Rectal smooth muscle tissue (tissue), 1 donor: Measurements from ENCODE around the gene HFE.

Experiments
- H3K27ac ChIP-seq: one replicate; pipeline ENCODE4 v1.7.0; 2013; ENCODE audit warnings: low read depth, low read length, inconsistent platforms
- H3K27me3 ChIP-seq: one replicate; pipeline ENCODE4 v1.7.0; 2013; ENCODE audit warnings: low read length; ENCODE audit not compliant: control insufficient read depth, insufficient read depth
- H3K36me3 ChIP-seq: one replicate; pipeline ENCODE4 v1.7.0; 2013; ENCODE audit warnings: low read length; ENCODE audit not compliant: control insufficient read depth, insufficient read depth
- H3K4me1 ChIP-seq: one replicate; pipeline ENCODE4 v1.7.0; 2013; ENCODE audit warnings: low read length; ENCODE audit not compliant: control insufficient read depth, insufficient read depth
- H3K4me3 ChIP-seq: one replicate; pipeline ENCODE4 v1.7.0; 2013; ENCODE audit warnings: low read length
- H3K9ac ChIP-seq: one replicate; pipeline ENCODE4 v1.7.0; 2013; ENCODE audit warnings: low read length

Gene HFE

DNA sequence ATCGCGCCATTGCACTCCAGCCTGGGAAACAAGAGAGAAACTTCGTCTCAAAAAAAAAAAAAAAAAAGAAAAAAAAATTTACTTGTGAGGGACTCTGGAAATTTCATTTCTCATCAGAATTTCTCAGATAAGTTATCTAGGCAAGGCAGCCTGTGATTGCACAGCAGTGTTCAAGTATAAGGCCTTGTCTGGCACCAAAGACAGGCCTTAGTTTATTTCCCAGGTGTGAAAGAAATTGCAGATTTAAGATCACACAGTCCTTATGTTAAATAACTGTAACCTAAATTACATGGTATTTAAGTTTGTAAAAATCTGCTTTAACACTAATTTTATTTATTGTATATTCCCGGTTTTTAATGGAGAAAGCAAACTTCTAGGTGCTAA is 34.8 kb downstream of the HFE start:
- Histone ChIP-seq H3K4me3 (no peak overlapping the region), H3K27ac (peak overlapping the region; percentile 99), H3K9ac (no peak overlapping the region)

DNA sequence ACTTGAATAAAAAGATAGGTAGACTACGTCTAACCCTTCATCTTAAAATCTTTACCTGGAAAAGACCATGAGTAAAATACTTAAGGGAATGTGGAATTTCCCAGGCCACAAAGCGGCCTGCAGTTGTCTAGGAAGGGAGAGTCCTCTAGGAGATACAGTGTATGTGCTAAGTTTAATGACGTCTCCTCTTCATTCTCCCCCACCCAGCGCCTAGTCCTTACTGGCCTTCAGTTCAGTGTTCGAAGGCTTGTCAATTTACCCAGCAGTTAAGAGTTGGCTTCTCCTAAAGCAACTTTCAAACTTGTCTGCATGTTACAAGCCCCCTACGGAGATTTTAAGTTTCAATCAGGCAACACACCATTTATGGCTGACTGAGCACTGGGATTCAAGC is 35.2 kb downstream of the HFE start:
- no peaks in the 10 kb centered on the region for H3K27me3 ChIP-seq
- peak overlapping the region; percentile 99 for H3K4me3 ChIP-seq
- H3K27ac ChIP-seq: peak overlapping the region; percentile 99
- H3K9ac ChIP-seq: peak overlapping the region; percentile 16
- H3K4me1 ChIP-seq: peaks cover 8% of the 10 kb centered on the region
- H3K36me3 ChIP-seq: no peaks in the 10 kb centered on the region

More for the DNA sequence above, 34.8 kb downstream of the HFE start:
- Histone ChIP-seq H3K4me1 (peaks cover 4% of the 10 kb centered on the region), H3K27me3 (no peaks in the 10 kb centered on the region), H3K36me3 (no peaks in the 10 kb centered on the region)

DNA sequence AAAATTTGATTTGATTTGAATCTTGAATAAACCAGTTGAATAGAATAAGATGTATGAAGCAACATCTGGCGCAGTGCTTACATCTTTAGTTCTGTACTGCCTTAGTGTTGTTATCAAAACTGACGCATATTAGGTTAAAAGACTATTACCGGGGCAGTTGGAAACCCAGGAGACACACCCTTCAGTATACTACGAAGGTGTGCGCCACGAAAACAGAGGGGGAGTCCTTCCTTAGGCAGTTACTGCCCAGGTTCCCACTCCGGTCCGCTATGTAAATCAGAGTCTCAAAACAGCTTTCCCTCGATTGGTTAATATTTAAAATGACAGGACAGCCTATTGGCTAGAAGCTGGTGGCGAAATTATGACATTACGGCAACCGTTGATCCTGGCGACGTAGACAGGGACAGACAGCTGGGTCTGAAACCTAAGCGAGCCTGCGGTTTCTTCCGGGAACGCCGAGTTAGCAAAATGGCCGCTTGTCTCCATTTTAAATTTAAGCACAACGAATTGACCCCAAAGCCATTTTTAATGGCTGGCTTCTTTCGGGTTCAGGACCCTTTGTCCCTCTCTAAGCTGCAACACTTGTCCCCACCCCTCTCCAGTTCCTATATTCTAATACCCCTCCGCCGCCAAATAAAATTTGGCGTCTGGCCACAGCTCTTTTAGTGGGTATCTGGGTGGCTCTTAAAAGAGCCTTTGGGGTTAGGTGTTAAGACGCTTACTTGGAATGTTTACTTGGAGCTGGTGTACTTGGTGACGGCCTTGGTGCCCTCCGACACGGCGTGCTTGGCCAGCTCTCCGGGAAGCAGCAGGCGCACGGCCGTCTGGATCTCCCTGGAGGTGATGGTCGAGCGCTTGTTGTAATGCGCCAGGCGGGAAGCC is 35.8 kb downstream of the HFE start:
- H3K4me1 ChIP-seq: peaks cover 10% of the 10 kb centered on the region

DNA sequence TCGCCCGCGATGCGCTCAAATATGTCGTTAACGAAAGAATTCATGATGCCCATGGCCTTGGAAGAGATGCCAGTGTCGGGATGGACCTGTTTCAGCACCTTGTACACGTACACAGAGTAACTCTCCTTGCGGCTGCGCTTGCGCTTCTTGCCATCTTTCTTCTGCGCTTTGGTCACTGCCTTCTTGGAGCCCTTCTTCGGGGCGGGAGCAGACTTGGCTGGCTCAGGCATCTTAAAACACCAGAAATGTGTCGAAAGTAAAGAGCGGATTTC is 36.4 kb downstream of the HFE start:
- peak overlapping the region; percentile 99 for H3K4me3 ChIP-seq
- no peaks in the 10 kb centered on the region for H3K27me3 ChIP-seq
- peak overlapping the region; percentile 36 for H3K9ac ChIP-seq
- peaks cover 10% of the 10 kb centered on the region for H3K4me1 ChIP-seq
- peaks cover 4% of the 10 kb centered on the region for H3K36me3 ChIP-seq
- H3K27ac ChIP-seq: peak overlapping the region; percentile 99

More for the DNA sequence above, 35.8 kb downstream of the HFE start:
- Histone ChIP-seq H3K9ac (peak overlapping the region; percentile 36), H3K27ac (peak overlapping the region; percentile 99), H3K4me3 (peak overlapping the region; percentile 99), H3K36me3 (no peaks in the 10 kb centered on the region), H3K27me3 (no peaks in the 10 kb centered on the region)

DNA sequence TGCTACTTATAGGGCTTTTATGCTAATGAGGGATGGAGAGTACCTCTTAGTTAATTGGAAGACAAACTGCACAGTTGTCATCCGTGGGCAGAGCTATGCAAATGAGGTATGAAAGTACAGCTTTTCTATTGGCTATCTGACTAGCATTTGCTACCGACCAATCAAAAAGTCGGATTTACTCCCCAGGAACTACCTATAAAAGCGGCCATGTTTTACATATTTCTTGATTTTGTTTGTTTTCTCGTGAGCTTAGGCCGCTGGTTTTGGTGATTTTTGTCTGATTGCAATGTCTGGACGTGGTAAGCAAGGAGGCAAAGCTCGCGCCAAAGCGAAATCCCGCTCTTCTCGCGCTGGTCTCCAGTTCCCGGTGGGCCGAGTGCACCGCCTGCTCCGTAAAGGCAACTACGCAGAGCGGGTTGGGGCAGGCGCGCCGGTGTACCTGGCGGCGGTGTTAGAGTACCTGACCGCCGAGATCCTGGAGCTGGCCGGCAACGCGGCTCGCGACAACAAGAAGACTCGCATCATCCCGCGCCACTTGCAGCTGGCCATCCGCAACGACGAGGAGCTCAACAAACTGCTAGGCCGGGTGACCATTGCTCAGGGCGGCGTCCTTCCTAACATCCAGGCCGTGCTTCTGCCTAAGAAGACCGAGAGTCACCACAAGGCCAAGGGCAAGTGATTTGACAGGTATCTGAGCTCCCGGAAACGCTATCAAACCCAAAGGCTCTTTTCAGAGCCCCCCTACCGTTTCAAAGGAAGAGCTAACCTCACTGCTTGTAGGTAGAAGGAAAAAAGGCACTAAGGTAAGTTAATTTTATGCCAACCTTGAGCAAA is 36.9 kb downstream of the HFE start:
- H3K4me1 ChIP-seq: peaks cover 10% of the 10 kb centered on the region

DNA sequence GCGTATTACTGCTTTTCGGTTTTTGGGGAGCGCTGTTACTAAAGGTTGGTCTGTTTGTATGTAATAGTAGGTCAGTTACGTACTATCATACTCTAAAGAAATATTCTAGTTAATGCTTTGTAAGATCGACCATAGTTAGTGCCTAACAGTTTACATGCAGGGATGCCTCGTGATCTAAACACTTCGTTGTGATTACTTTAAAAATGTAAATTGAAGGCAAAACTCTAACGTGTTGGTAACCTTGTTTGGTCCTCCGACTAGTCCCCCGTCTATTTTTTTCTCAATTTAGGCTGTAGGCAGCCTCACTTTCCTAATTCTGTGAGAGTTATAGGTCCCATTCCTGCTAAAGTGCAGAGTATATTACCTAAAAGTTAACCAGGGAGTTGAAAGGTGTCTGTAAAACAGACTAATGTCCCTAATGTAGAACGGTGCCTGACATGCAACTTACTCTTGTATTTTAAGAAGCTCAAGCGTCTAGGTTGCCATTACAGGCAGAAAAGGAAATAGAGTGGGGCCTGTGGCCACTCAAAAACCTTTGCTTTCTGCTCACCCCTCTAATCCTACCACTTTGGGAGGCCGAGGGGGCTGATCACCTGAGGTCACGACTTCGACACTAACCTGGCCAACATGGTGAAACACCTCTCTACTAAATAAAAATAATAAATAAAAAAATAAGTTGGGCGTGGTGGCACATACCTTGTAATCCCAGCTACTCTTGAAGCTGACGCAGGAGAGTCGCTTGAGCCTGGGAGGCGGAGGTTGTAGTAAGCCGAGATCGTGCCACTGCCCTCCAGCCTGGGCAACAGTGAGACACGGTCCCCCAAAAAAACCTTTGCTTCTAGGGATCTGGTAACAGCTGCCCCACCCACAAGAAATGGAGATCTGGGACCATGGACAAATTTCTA is 37.8 kb downstream of the HFE start:
- Histone ChIP-seq H3K4me3 (peak overlapping the region; percentile 99), H3K27ac (peak overlapping the region; percentile 99), H3K27me3 (no peaks in the 10 kb centered on the region), H3K9ac (peak overlapping the region; percentile 99), H3K36me3 (peaks cover 8% of the 10 kb centered on the region), H3K4me1 (peaks cover 10% of the 10 kb centered on the region)

More for the DNA sequence above, 36.9 kb downstream of the HFE start:
- peak overlapping the region; percentile 99 for H3K27ac ChIP-seq
- peak overlapping the region; percentile 99 for H3K9ac ChIP-seq
- H3K36me3 ChIP-seq: peaks cover 4% of the 10 kb centered on the region
- H3K4me3 ChIP-seq: peak overlapping the region; percentile 99
- no peaks in the 10 kb centered on the region for H3K27me3 ChIP-seq

DNA sequence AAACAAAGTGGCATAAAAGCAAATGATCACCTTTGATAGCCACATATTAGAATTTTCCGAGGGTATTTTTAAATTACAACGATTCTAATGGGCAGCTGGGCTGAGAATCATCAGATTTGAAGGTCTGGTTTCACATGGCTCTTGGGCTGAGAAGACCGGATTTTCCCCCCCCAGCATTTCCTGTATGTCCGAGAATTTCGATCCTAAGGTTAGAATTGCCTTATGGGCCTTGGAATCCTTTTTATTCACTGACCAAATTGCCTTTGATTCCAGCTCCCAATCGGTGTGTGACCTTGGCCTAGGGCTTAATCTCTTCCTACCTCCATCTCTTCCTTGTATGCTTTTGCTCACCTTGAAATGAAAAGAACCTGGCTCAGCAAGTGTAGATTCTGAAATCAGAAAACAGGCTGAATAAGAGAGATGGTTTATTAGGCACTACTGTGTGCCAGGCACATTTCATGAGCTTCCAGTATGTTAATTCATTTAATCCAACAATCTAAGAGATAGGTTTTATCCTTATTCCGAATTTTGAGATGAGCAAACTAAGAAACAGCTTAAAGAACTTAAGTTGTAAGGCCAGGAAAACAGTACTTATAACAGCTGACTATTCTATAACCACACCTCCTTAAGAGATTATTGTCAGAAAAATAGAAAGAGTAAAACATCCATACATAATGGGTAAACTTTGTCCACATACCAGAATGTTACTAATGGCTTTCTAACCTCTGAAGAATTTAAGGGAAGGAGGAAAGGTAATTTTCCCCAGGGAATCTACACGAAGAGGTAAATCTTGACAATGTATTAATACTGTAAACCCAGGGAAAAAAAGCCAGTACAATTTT is 39.4 kb downstream of the HFE start:
- Histone ChIP-seq H3K27me3 (no peaks in the 10 kb centered on the region), H3K4me3 (peak overlapping the region; percentile 99), H3K27ac (peak overlapping the region; percentile 99), H3K4me1 (peaks cover 10% of the 10 kb centered on the region), H3K9ac (peak overlapping the region; percentile 99), H3K36me3 (peaks cover 11% of the 10 kb centered on the region)

DNA sequence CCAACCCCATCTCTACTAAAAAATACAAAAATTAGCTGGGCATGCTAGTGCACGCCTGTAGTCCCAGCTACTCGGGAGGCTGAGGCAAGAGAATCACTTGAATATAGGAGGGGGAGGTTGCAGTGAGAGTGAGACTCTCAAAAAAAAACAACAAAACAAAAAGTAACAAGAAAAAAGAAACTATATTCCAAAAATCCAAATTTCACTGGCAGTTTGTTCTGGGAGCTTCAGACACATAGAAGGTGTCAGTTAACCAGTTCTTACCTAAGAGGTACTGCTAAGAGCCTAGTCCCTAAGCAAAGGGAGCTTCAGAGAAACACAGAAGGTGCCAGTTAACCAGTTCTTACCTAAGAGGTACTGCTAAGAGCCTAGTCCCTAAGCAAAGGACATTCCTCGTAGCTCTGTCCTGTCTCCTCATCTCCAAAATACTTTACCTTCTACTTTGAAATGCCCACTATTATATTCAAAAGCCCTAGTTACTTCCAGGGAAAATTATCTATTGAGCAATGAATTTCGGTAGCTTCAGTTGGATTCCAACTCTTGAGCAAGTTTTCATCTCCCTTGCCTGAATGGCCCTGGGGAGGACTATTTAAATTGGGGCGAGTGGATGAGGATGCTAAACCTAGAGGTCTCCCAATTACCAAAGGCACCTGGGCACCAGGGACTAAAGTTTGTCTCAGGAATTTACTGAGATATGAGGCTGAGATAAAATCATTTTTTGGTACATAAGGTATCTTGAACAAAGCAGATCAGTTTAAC is 41.0 kb downstream of the HFE start:
- H3K4me3 ChIP-seq: no peak overlapping the region
- no peak overlapping the region for H3K27ac ChIP-seq
- H3K27me3 ChIP-seq: no peaks in the 10 kb centered on the region
- H3K9ac ChIP-seq: no peak overlapping the region
- H3K36me3 ChIP-seq: peaks cover 11% of the 10 kb centered on the region
- H3K4me1 ChIP-seq: peaks cover 10% of the 10 kb centered on the region

DNA sequence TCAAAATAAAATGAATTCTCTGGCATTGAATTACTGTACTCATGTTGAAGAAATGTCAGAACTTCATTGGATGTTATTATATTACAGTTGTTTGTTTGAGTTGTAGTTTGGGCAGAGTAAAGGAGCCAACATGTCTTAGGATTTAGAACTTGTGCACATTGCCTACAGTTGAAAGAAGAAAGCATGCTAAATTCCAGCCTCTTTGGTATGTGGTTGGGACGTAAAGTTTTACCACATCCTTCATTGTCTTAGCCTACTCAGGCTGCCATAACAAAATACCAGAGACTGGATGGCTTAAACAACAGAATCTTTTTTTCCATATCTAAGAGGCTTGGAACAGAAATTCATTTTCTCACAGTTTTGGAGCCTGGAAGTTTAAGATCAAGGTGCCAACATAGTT is 42.4 kb downstream of the HFE start:
- Histone ChIP-seq H3K36me3 (peaks cover 11% of the 10 kb centered on the region), H3K27ac (no peak overlapping the region), H3K4me1 (peaks cover 10% of the 10 kb centered on the region), H3K27me3 (no peaks in the 10 kb centered on the region), H3K9ac (no peak overlapping the region), H3K4me3 (no peak overlapping the region)

DNA sequence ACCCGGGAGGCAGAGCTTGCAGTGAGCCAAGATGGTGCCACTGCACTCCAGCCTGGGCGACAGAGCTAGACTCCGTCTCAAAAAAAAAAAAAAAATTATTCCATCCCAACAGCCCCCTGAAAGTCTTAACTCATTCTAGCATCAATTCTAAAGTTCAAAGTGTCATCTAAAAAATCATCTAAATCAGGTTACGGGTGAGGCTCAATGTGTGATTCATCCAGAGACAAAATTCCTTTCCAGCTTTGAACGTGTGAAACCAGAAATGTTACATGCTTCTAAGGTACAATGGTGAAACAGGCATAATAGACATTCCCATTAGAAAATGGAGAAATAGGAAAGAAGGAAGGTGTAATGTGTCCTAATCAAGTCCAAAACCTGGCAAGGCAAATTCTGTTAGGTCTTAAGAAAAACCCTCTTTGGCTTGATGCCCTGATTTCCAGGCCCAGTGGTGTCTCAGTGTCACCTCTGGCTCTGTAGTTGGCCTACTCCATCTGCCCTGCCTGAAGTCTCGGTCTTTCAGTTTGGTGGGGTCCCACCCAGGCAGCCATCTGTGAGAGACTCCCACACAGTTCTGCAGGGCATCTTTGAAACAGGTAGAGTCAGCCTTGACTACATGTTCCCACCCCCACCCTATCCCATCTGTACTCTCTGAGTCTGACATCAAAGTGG is 43.5 kb downstream of the HFE start:
- Histone ChIP-seq H3K9ac (no peak overlapping the region), H3K4me3 (no peak overlapping the region), H3K36me3 (peaks cover 11% of the 10 kb centered on the region), H3K4me1 (peaks cover 10% of the 10 kb centered on the region), H3K27me3 (no peaks in the 10 kb centered on the region), H3K27ac (no peak overlapping the region)
